HepG2 (cell line): ENCODE measurements around the gene AP2A2. TPM values are rescaled to one million over a fixed set of nuclear protein-coding genes. Genes with fewer than 3 reads are reported as not detected.
A peak's percentile ranks its signal among the peaks of the same experiment; 100 is the strongest.

ENCODE experiments used
- HES4 ChIP-seq: sonication (generic); formaldehyde crosslinking; IDR thresholded peaks from 2 replicates; pipeline ENCODE4 v1.9.0; 2021; ENCODE audit warnings: mild to moderate bottlenecking, missing genetic modification reagents, borderline replicate concordance
- MAFK ChIP-seq, 2 experiments: IDR thresholded peaks in 1 of 2; conservative IDR thresholded peaks in 1 of 2; 2 replicates each; pipeline ENCODE4 v1.6.1; 2011; ENCODE audit warnings: improper control_type of control experiment in 2 of 2, low read length in 2 of 2
- PAWR ChIP-seq: sonication (generic); formaldehyde crosslinking; IDR thresholded peaks from 2 replicates; pipeline ENCODE4 v1.4.0; 2020; ENCODE audit warnings: missing genetic modification reagents, mild to moderate bottlenecking, borderline replicate concordance
- PLRG1 ChIP-seq: fragments of 450-650 bp; conservative IDR thresholded peaks from 2 replicates; pipeline ENCODE4 v1.6.1; 2016
- POLR2AphosphoS2 ChIP-seq: IDR thresholded peaks from 2 replicates; pipeline ENCODE4 v1.6.1; 2011; ENCODE audit warnings: low read depth, low read length, improper control_type of control experiment
- RCOR2 ChIP-seq: IDR thresholded peaks from 2 replicates; pipeline ENCODE4 v1.6.1; 2016; ENCODE audit warnings: missing biosample characterization, missing genetic modification reagents
- STAG1 ChIP-seq: sonication (generic); formaldehyde crosslinking; IDR thresholded peaks from 2 replicates; pipeline ENCODE4 v1.4.0; 2020; ENCODE audit warnings: missing genetic modification reagents
- TBP ChIP-seq: sonication (generic); formaldehyde crosslinking; IDR thresholded peaks from 2 replicates; pipeline ENCODE4 v1.5.0; 2020; ENCODE audit warnings: missing genetic modification reagents
- ZBTB7A ChIP-seq: sonication (generic); formaldehyde crosslinking; IDR thresholded peaks from 2 replicates; pipeline ENCODE4 v1.8.0; 2022; ENCODE audit warnings: mild to moderate bottlenecking, missing genetic modification reagents
- ZFYVE20 ChIP-seq: sonication (generic); formaldehyde crosslinking; IDR thresholded peaks from 2 replicates; pipeline ENCODE4 v1.8.0; 2023; ENCODE audit warnings: low read depth, mild to moderate bottlenecking, moderate library complexity, missing genetic modification reagents, borderline replicate concordance
- ZNF121 ChIP-seq: sonication (generic); formaldehyde crosslinking; IDR thresholded peaks from 2 replicates; pipeline ENCODE4 v1.5.0; 2020; ENCODE audit warnings: mild to moderate bottlenecking, missing genetic modification reagents
- ZNF33B ChIP-seq: sonication (generic); formaldehyde crosslinking; IDR thresholded peaks from 2 replicates; pipeline ENCODE4 v1.5.1; 2020; ENCODE audit warnings: mild to moderate bottlenecking, missing genetic modification reagents
- ZNF709 ChIP-seq: sonication (generic); formaldehyde crosslinking; IDR thresholded peaks from 2 replicates; pipeline ENCODE4 v1.5.0; 2020; ENCODE audit warnings: mild to moderate bottlenecking, missing genetic modification reagents
- polyA plus RNA-seq, 8 experiments: library from polyadenylated mRNA; depleted of rRNA in 3 of 8; stranded (reverse) in 7 of 8; unstranded in 1 of 8; fragments of >200 nt; fragmentation: Illumina TruSeq in 4 of 8; extraction: Trizol in 4 of 8; gene quantifications; 2 replicates each; pipeline versions ENCODE4 v1.2.1 to v1.2.3, GENCODE V29; 2011 to 2016; ENCODE audit warnings: low read depth in 4 of 8, missing spikeins in 1 of 8, mixed read lengths in 1 of 8; ENCODE audit not compliant: insufficient read depth in 1 of 8
- total RNA-seq, 5 experiments: library from RNA; depleted of rRNA; stranded (reverse); fragments of >200 nt; fragmentation: Illumina TruSeq; extraction: Trizol; gene quantifications; 2 replicates each; pipeline ENCODE4 v1.2.3, GENCODE V29; 2016; ENCODE audit warnings: low read depth in 1 of 5
- TF ChIP-seq, protein P1 (sequence below): sonication (generic); formaldehyde crosslinking; IDR thresholded peaks from 2 replicates; pipeline ENCODE4 v1.4.0; 2020; ENCODE audit warnings: mild to moderate bottlenecking, low read depth, missing genetic modification reagents
- TF ChIP-seq, protein P2 (sequence below): sonication (generic); formaldehyde crosslinking; conservative IDR thresholded peaks from 2 replicates; pipeline ENCODE4 v1.4.0; 2020; ENCODE audit warnings: missing genetic modification reagents
- TF ChIP-seq, protein P3 (sequence below): sonication (generic); formaldehyde crosslinking; IDR thresholded peaks from 2 replicates; pipeline ENCODE4 v1.4.0; 2020; ENCODE audit warnings: missing genetic modification reagents
- TF ChIP-seq, protein P4 (sequence below): sonication (generic); formaldehyde crosslinking; IDR thresholded peaks from 2 replicates; pipeline ENCODE4 v1.8.0; 2022; ENCODE audit warnings: mild to moderate bottlenecking, missing genetic modification reagents, moderate library complexity
- TF ChIP-seq, protein P5 (sequence below): sonication (generic); formaldehyde crosslinking; IDR thresholded peaks from 2 replicates; pipeline ENCODE4 v1.5.0; 2020; ENCODE audit warnings: mild to moderate bottlenecking, missing genetic modification reagents
- TF ChIP-seq, protein P6 (sequence below): sonication (generic); formaldehyde crosslinking; IDR thresholded peaks from 2 replicates; pipeline ENCODE4 v1.8.1; 2023; ENCODE audit warnings: mild to moderate bottlenecking, missing genetic modification reagents

AP2A2 gene
- total and polyA plus RNA-seq, 2 of the 13 experiments (the other 11 are each of a cell fraction or from before 2014, with no cell fraction given): 25.7 to 75.7 TPM

DNA sequence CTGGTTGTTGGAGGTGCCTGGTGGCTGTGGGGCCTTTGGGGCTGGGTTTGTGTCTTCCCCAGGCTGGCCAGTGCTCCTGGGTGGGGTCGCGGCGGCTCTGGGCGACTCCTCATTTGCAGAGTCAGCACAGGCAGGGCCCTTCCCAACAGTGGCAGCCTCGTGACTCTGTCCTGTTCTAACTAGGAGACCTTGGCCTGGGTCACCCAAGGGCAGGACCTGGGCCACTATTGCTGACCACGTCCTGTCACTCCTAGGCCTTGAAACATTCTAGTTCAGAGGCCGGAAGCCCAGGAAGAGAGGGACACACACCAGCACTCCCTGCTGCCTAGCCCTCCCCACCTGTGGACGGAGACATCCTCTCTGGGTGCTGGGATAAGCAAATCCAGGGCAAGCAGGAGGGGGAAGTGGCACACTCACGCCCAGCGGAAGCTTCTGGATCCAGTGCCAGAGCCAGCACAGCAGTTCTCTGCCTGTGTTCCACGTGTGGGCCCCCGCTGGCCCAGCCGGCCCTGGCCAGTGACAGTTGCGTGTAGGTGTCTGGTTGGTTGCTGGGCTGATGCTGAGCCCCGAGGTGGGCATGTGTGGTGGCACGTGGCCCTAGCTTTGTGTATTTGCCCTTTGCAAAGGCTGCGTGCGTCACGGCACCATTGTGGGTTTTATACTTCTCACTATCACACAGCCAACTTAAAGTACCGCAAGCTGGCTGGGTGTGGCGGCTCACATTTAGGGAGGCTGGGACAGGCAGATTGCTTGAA lies 10.7 kb upstream of the AP2A2 start (continued):
- TF ChIP-seq, protein P1, sequence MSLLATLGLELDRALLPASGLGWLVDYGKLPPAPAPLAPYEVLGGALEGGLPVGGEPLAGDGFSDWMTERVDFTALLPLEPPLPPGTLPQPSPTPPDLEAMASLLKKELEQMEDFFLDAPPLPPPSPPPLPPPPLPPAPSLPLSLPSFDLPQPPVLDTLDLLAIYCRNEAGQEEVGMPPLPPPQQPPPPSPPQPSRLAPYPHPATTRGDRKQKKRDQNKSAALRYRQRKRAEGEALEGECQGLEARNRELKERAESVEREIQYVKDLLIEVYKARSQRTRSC (CRISPR knock-in tag): no peak
- TF ChIP-seq ZNF709 (CRISPR knock-in tag) (no peak), STAG1 (CRISPR knock-in tag) (0 out of 2 replicates have a peak, but pooled peaks have one; percentile 1), ZNF121 (peak; percentile 91), RCOR2 (CRISPR knock-in tag) (0 out of 2 replicates have a peak, but pooled peaks have one; percentile 51), ZFYVE20 (CRISPR knock-in tag) (no peak), ZNF33B (CRISPR knock-in tag) (no peak), HES4 (CRISPR knock-in tag) (no peak), PLRG1 (no peak), POLR2AphosphoS2 (no peak), PAWR (no peak), ZBTB7A (CRISPR knock-in tag) (peak; percentile 30; the same call in 1 of the 2 replicates), MAFK (conservative IDR thresholded peaks at IDR 0.05 in 1 of 2, IDR thresholded peaks at IDR 0.05 in 1 of 2; ENCODE audit: low read length in 2 of 2) (peak; percentile 87 to 95), TBP (CRISPR knock-in tag) (no peak)
- TF ChIP-seq, protein P2, sequence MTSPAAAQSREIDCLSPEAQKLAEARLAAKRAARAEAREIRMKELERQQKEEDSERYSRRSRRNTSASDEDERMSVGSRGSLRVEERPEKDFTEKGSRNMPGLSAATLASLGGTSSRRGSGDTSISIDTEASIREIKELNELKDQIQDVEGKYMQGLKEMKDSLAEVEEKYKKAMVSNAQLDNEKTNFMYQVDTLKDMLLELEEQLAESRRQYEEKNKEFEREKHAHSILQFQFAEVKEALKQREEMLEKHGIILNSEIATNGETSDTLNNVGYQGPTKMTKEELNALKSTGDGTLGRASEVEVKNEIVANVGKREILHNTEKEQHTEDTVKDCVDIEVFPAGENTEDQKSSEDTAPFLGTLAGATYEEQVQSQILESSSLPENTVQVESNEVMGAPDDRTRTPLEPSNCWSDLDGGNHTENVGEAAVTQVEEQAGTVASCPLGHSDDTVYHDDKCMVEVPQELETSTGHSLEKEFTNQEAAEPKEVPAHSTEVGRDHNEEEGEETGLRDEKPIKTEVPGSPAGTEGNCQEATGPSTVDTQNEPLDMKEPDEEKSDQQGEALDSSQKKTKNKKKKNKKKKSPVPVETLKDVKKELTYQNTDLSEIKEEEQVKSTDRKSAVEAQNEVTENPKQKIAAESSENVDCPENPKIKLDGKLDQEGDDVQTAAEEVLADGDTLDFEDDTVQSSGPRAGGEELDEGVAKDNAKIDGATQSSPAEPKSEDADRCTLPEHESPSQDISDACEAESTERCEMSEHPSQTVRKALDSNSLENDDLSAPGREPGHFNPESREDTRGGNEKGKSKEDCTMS (CRISPR knock-in tag): no peak
- TF ChIP-seq, protein P3, sequence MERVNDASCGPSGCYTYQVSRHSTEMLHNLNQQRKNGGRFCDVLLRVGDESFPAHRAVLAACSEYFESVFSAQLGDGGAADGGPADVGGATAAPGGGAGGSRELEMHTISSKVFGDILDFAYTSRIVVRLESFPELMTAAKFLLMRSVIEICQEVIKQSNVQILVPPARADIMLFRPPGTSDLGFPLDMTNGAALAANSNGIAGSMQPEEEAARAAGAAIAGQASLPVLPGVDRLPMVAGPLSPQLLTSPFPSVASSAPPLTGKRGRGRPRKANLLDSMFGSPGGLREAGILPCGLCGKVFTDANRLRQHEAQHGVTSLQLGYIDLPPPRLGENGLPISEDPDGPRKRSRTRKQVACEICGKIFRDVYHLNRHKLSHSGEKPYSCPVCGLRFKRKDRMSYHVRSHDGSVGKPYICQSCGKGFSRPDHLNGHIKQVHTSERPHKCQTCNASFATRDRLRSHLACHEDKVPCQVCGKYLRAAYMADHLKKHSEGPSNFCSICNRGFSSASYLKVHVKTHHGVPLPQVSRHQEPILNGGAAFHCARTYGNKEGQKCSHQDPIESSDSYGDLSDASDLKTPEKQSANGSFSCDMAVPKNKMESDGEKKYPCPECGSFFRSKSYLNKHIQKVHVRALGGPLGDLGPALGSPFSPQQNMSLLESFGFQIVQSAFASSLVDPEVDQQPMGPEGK (CRISPR knock-in tag): peak; percentile 57
- TF ChIP-seq, protein P4, sequence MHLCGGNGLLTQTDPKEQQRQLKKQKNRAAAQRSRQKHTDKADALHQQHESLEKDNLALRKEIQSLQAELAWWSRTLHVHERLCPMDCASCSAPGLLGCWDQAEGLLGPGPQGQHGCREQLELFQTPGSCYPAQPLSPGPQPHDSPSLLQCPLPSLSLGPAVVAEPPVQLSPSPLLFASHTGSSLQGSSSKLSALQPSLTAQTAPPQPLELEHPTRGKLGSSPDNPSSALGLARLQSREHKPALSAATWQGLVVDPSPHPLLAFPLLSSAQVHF (CRISPR knock-in tag): no peak
- TF ChIP-seq, protein P5, sequence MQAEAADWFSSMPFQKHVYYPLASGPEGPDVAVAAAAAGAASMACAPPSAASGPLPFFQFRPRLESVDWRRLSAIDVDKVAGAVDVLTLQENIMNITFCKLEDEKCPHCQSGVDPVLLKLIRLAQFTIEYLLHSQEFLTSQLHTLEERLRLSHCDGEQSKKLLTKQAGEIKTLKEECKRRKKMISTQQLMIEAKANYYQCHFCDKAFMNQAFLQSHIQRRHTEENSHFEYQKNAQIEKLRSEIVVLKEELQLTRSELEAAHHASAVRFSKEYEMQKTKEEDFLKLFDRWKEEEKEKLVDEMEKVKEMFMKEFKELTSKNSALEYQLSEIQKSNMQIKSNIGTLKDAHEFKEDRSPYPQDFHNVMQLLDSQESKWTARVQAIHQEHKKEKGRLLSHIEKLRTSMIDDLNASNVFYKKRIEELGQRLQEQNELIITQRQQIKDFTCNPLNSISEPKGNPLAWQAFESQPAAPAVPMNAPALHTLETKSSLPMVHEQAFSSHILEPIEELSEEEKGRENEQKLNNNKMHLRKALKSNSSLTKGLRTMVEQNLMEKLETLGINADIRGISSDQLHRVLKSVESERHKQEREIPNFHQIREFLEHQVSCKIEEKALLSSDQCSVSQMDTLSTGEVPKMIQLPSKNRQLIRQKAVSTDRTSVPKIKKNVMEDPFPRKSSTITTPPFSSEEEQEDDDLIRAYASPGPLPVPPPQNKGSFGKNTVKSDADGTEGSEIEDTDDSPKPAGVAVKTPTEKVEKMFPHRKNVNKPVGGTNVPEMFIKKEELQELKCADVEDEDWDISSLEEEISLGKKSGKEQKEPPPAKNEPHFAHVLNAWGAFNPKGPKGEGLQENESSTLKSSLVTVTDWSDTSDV: no peak
- TF ChIP-seq, protein P6, sequence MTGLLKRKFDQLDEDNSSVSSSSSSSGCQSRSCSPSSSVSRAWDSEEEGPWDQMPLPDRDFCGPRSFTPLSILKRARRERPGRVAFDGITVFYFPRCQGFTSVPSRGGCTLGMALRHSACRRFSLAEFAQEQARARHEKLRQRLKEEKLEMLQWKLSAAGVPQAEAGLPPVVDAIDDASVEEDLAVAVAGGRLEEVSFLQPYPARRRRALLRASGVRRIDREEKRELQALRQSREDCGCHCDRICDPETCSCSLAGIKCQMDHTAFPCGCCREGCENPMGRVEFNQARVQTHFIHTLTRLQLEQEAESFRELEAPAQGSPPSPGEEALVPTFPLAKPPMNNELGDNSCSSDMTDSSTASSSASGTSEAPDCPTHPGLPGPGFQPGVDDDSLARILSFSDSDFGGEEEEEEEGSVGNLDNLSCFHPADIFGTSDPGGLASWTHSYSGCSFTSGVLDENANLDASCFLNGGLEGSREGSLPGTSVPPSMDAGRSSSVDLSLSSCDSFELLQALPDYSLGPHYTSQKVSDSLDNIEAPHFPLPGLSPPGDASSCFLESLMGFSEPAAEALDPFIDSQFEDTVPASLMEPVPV: peak; percentile 36; the same call in 1 of the 2 replicates
